CD4-positive, alpha-beta T cell (primary cell): Measurements from ENCODE around the gene MAN1C1. TPM values are rescaled to one million over a fixed set of nuclear protein-coding genes. Genes with fewer than 3 reads are reported as not detected.

Experiments
- ATAC-seq: fragments of 200-7000 bp; cut with Tn5 transposase; one replicate; pipeline ENCODE4 v1.10.0; 2022; ENCODE audit warnings: mild to moderate bottlenecking; ENCODE audit not compliant: poor library complexity
- CTCF ChIA-PET: fragments of 350-600 bp; sonication (Branson Sonifier 250); formaldehyde crosslinking; loops from one replicate; lab custom pipeline; 2021; ENCODE audit warnings: antibody characterized with exemption, inconsistent platforms; lab: Charles Lee
- POLR2A ChIA-PET: fragments of 350-600 bp; sonication (Branson Sonifier 250); formaldehyde crosslinking; loops from one replicate; lab custom pipeline; 2021; ENCODE audit warnings: antibody characterized with exemption, inconsistent platforms; lab: Charles Lee
- DNase-seq, 14 experiments: peaks; one replicate each; pipeline ENCODE4 v3.0.0-alpha.2; 2013 to 2020; ENCODE audit warnings: mixed read lengths in 2 of 14
- H3K27ac ChIP-seq, 2 donors: one replicate each; pipeline versions ENCODE4 v1.5.1 to v1.7.0; 2013; ENCODE audit warnings: low read length in 2 of 2, low read depth in 1 of 2, mild to moderate bottlenecking in 1 of 2
- H3K27me3 ChIP-seq, 2 experiments: 1 replicate in 1 of 2; 2 replicates in 1 of 2; pipeline versions ENCODE4 v1.6.1 to v1.7.0; 2013; ENCODE audit warnings: low read length in 2 of 2, control low read depth in 1 of 2, mild to moderate bottlenecking in 1 of 2, moderate library complexity in 1 of 2; ENCODE audit not compliant: insufficient read depth in 2 of 2, control insufficient read depth in 1 of 2
- H3K36me3 ChIP-seq: one replicate; pipeline ENCODE4 v1.6.1; 2013; ENCODE audit warnings: low read length, control low read depth; ENCODE audit not compliant: insufficient read depth
- H3K4me1 ChIP-seq: one replicate; pipeline ENCODE4 v1.6.1; 2013; ENCODE audit warnings: low read length, control low read depth; ENCODE audit not compliant: insufficient read depth
- H3K4me3 ChIP-seq: one replicate; pipeline ENCODE4 v1.5.1; 2013; ENCODE audit warnings: mild to moderate bottlenecking, low read length, moderate library complexity
- H3K9me3 ChIP-seq, 2 experiments: 1 replicate in 1 of 2; 2 replicates in 1 of 2; pipeline versions ENCODE4 v1.6.1 to v1.7.0; 2013; ENCODE audit warnings: low read length in 2 of 2, mild to moderate bottlenecking in 2 of 2, control low read depth in 1 of 2, moderate library complexity in 1 of 2; ENCODE audit not compliant: control insufficient read depth in 1 of 2, insufficient read depth in 1 of 2
- H3K27ac Mint-ChIP-seq: one replicate; pipeline ENCODE4 v1.8.0; 2020; ENCODE audit warnings: mixed read lengths
- H3K27me3 Mint-ChIP-seq: one replicate; pipeline ENCODE4 v1.8.0; 2021; ENCODE audit warnings: mixed read lengths
- H3K36me3 Mint-ChIP-seq: one replicate; pipeline ENCODE4 v1.8.0; 2021; ENCODE audit warnings: low read depth, mixed read lengths
- H3K4me1 Mint-ChIP-seq: one replicate; pipeline ENCODE4 v1.8.0; 2021; ENCODE audit warnings: low read depth, mixed read lengths
- H3K4me3 Mint-ChIP-seq: one replicate; pipeline ENCODE4 v1.8.0; 2020; ENCODE audit warnings: mild to moderate bottlenecking, mixed read lengths
- H3K9me3 Mint-ChIP-seq: one replicate; pipeline ENCODE4 v1.8.0; 2020; ENCODE audit warnings: mixed read lengths
- intact Hi-C, 2 experiments: fragments of 100-400 bp; cut with DNase I in 1 of 2; cut with micrococcal nuclease in 1 of 2; formaldehyde crosslinking; loops; one replicate each; pipeline versions ENCODE4 v1.15.1 to v1.9.0; 2023 to 2025; cut with DNase I, micrococcal nuclease
- total RNA-seq, 174 experiments: library from RNA in 2 of 174; stranded (reverse) in 2 of 174; gene quantifications; one replicate each; pipeline ENCODE4 v1.2.3 and lab custom pipeline; 2021 to 2026
- TF ChIP-seq, protein P1 (sequence below): fragments of 200-600 bp; IDR thresholded peaks from one replicate; pipeline ENCODE4 v1.8.0; 2022; ENCODE audit warnings: antibody characterized with exemption, mild to moderate bottlenecking

The MAN1C1 gene
- total RNA-seq, 2 experiments from 2014 or later, result 44.4 to 46.9 TPM

DNA sequence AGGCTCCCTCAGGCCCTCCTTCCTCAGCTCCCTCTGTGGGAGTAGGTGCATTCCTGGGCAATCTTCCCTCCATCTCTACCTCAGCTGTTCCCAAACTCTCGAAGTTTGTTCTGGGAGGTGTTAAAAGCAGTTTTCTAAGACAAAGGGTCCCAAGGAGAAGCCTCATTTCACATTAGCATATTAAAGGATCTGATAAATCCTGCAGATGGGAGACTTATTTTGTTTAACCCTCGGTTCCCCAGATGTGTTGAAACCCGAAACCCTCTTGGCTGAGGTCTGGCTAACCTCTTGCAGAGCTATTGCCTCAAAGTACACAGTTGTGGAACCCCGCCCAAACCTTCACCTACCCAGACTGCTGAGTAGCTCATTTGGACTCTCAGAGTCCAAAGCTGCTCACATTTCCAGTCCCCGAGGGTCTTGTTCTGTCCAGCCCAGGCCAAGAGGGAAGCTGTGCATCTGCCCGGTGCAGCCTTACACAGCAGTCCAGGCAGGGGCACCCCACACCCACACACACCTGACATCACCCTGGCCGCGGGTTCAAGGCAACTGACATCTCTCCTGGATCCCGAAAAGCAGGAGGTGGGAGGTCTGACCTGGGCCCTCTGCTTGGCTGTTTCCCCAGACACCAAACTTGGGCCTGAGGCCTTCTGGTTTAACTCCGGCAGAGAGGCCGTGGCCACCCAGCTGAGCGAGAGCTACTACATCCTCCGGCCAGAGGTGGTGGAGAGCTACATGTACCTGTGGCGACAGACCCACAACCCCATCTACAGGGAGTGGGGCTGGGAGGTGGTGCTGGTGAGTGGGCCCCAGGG lies 163.9 kb downstream of the MAN1C1 start:
- H3K4me1 ChIP-seq, result peaks cover 31% of the 10 kb centered on the region
- no peak overlapping the region for H3K4me3 Mint-ChIP-seq
- ATAC-seq (no peak), DNase-seq (no peak)
- intact Hi-C loops, result no loop called here
- H3K27me3 ChIP-seq, result no peaks in the 10 kb centered on the region
- peak overlapping the region; percentile 98 for H3K27ac Mint-ChIP-seq
- ChIA-PET CTCF (interaction anchor here (1.5 kb wide), 1 partner anchor 172 kb away, joined by 3 read pairs; no protein-coding TSS in a partner anchor), POLR2A (no interaction called here)
- H3K36me3 ChIP-seq, result peaks cover 61% of the 10 kb centered on the region
- H3K36me3 Mint-ChIP-seq, result peaks cover 77% of the 10 kb centered on the region
- H3K4me3 ChIP-seq, result no peak overlapping the region
- no peaks in the 10 kb centered on the region for H3K9me3 ChIP-seq
- no peaks in the 10 kb centered on the region for H3K9me3 Mint-ChIP-seq
- H3K27me3 Mint-ChIP-seq, result no peaks in the 10 kb centered on the region
- TF ChIP-seq, protein P1, sequence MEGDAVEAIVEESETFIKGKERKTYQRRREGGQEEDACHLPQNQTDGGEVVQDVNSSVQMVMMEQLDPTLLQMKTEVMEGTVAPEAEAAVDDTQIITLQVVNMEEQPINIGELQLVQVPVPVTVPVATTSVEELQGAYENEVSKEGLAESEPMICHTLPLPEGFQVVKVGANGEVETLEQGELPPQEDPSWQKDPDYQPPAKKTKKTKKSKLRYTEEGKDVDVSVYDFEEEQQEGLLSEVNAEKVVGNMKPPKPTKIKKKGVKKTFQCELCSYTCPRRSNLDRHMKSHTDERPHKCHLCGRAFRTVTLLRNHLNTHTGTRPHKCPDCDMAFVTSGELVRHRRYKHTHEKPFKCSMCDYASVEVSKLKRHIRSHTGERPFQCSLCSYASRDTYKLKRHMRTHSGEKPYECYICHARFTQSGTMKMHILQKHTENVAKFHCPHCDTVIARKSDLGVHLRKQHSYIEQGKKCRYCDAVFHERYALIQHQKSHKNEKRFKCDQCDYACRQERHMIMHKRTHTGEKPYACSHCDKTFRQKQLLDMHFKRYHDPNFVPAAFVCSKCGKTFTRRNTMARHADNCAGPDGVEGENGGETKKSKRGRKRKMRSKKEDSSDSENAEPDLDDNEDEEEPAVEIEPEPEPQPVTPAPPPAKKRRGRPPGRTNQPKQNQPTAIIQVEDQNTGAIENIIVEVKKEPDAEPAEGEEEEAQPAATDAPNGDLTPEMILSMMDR, result no peak
- H3K4me1 Mint-ChIP-seq, result peaks cover 31% of the 10 kb centered on the region
- H3K27ac ChIP-seq, result peak overlapping the region in 1 of 2 donors; percentile 3

DNA sequence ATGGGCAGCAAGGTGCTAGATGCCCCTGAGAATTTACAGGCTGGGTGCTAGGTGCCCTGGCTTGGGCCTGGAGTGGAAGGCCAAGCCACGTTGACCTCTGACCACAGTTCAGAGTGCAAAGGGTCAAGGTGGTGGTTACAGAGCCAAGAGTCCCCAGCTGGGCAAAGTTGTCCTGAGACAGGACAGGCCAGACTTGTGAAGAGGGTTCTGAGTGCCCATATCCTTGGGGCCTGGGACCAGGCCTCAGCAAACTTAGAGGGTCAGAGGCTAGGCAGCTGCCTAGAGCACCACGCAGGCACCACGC lies 164.5 kb downstream of the MAN1C1 start:
- H3K9me3 ChIP-seq, result no peaks in the 10 kb centered on the region
- H3K4me1 Mint-ChIP-seq, result peaks cover 28% of the 10 kb centered on the region
- H3K9me3 Mint-ChIP-seq, result no peaks in the 10 kb centered on the region
- no peak overlapping the region for H3K27ac Mint-ChIP-seq
- H3K36me3 ChIP-seq, result peaks cover 66% of the 10 kb centered on the region
- intact Hi-C loops, result no loop called here
- no peak for ATAC-seq
- no peaks in the 10 kb centered on the region for H3K27me3 ChIP-seq
- DNase-seq, result no peak
- POLR2A ChIA-PET, result no interaction called here
- H3K36me3 Mint-ChIP-seq, result peaks cover 80% of the 10 kb centered on the region
- CTCF ChIA-PET, result interaction anchor here (1.5 kb wide), 1 partner anchor 173 kb away, joined by 3 read pairs; no protein-coding TSS in a partner anchor
- no peaks in the 10 kb centered on the region for H3K27me3 Mint-ChIP-seq
- no peak overlapping the region for H3K4me3 ChIP-seq
- no peak overlapping the region for H3K4me3 Mint-ChIP-seq
- TF ChIP-seq, protein P1, result no peak
- H3K4me1 ChIP-seq, result peaks cover 26% of the 10 kb centered on the region
- peak overlapping the region in 1 of 2 donors; percentile 3 for H3K27ac ChIP-seq

DNA sequence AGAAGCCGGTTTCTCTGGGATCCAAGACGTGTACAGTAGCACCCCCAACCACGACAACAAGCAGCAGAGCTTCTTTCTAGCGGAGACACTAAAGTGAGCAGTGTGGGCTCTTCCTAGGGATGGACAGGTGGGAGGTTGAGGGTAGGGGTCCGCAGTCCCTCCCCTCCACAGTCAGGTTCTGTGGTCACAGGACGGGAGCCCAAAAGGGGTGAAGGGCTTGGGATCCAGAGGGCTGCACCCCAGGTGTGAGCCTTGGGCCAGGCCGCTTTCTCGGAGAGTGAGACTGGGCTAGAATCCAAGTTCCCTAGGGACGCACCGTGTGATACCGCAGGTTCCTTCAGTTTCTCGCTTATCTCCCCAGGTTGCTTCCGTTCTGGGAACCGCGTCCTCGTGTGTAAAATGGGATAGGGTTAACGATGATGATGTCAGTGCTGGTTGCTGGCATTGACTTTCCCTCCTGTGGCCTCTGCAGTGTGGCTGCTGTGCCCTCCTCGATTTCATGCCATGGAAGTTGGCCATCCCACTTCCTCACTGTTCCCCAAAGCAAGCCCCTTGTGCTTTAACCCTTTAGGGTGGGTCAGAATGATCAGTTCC lies 166.1 kb downstream of the MAN1C1 start:
- no peak overlapping the region for H3K4me3 Mint-ChIP-seq
- Histone ChIP-seq H3K4me3 (no peak overlapping the region), H3K27me3 (no peaks in the 10 kb centered on the region), H3K9me3 (no peaks in the 10 kb centered on the region), H3K27ac (no peak overlapping the region), H3K4me1 (peaks cover 9% of the 10 kb centered on the region), H3K36me3 (peaks cover 72% of the 10 kb centered on the region)
- TF ChIP-seq, protein P1, result no peak
- peaks cover 88% of the 10 kb centered on the region for H3K36me3 Mint-ChIP-seq
- H3K9me3 Mint-ChIP-seq, result no peaks in the 10 kb centered on the region
- H3K4me1 Mint-ChIP-seq, result peaks cover 17% of the 10 kb centered on the region
- CTCF ChIA-PET, result interaction anchor here (0.9 kb wide), 1 partner anchor 16 kb away, joined by 3 read pairs; no protein-coding TSS in a partner anchor
- no peaks in the 10 kb centered on the region for H3K27me3 Mint-ChIP-seq
- intact Hi-C loops, result no loop called here
- H3K27ac Mint-ChIP-seq, result peak overlapping the region; percentile 75
- DNase-seq (no peak), ATAC-seq (no peak)
- POLR2A ChIA-PET, result no interaction called here
